IPS-NIHi7 (cell line): ENCODE measurements around the gene DCXR.

Experiments used
- DNase-seq: peaks from one replicate; pipeline ENCODE4 v3.0.0; 2012; ENCODE audit warnings: mixed read lengths; ENCODE audit errors: extremely low spot score

Gene DCXR

GRCh38 chr17:82072827-82073226, 35.3 kb upstream of the DCXR start:
- DNase-seq: no peak

GRCh38 chr17:82070611-82071010, 33.1 kb upstream of the DCXR start:
- DNase-seq: no peak

GRCh38 chr17:82065638-82066303, 28.3 kb upstream of the DCXR start, which contains the start of gene DUS1L:
DUS1L (minus strand) TSS chr17:82065804; CDS start chr17:82065059, 745 bp downstream.
- peak; percentile 93 for DNase-seq

- DNase-seq: peak; percentile 43
Measured at GRCh38 chr17:82065193-82065637, 27.7 kb upstream of the DCXR start.

GRCh38 chr17:82064433-82065192, 27.1 kb upstream of the DCXR start:
- no peak for DNase-seq

GRCh38 chr17:82063424-82064415, 26.2 kb upstream of the DCXR start:
- no peak for DNase-seq

GRCh38 chr17:82062984-82063368, 25.5 kb upstream of the DCXR start:
- DNase-seq: no peak

- no peak for DNase-seq
Measured at GRCh38 chr17:82062076-82062983, 24.8 kb upstream of the DCXR start.

- DNase-seq: no peak
Measured at GRCh38 chr17:82061047-82061925, 23.8 kb upstream of the DCXR start.

- no peak for DNase-seq
Measured at GRCh38 chr17:82060614-82061013, 23.1 kb upstream of the DCXR start.

GRCh38 chr17:82060001-82060380, 22.5 kb upstream of the DCXR start:
- DNase-seq: no peak

GRCh38 chr17:82059272-82060000, 21.9 kb upstream of the DCXR start:
- DNase-seq: no peak

GRCh38 chr17:82058855-82059249, 21.4 kb upstream of the DCXR start:
- DNase-seq: no peak

- no peak for DNase-seq
Measured at GRCh38 chr17:82058230-82058854, 20.8 kb upstream of the DCXR start.

GRCh38 chr17:82056729-82057621, 19.5 kb upstream of the DCXR start:
- DNase-seq: no peak

GRCh38 chr17:82055965-82056728, 18.6 kb upstream of the DCXR start:
- no peak for DNase-seq
